Activated CD4-positive, alpha-beta T cell treated with anti-CD3 and anti-CD28 coated beads for 24 hours (primary cell): ENCODE measurements around the gene RFX4.
"Not testable (repeated sequence)": the region's sequence is repeated elsewhere in the genome, so short reads cannot be mapped to it uniquely, and the experiment has no call there.

Experiments used
- DNase-seq, 2 donors: peaks; one replicate each; pipeline ENCODE4 v3.0.0-alpha.2; 2020; ENCODE audit warnings: low read depth in 2 of 2

Gene RFX4

GRCh38 chr12:106590601-106591000, 7.8 kb downstream of the RFX4 start:
- DNase-seq: no peak

DNA sequence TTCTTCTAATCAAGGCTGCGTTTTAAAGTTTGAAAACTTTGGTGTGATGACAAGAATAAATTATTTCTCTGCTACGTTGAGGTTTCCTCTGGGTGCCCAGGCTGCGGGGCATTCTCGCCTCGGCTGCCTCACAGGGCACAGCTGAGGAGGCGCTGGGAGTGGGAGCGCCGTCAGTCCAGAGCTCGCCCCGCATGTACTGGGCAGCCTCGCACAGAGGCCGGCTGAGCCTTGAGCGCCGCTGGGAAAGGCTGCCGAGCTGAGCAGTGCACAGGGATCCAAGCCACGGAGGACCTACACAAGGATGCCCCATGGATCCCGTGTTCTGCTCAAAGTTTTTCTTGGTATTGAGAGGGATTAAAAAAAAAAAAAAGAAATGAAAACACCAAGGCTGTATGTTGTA, 11.6 kb downstream of the RFX4 start:
- no peak for DNase-seq

DNA sequence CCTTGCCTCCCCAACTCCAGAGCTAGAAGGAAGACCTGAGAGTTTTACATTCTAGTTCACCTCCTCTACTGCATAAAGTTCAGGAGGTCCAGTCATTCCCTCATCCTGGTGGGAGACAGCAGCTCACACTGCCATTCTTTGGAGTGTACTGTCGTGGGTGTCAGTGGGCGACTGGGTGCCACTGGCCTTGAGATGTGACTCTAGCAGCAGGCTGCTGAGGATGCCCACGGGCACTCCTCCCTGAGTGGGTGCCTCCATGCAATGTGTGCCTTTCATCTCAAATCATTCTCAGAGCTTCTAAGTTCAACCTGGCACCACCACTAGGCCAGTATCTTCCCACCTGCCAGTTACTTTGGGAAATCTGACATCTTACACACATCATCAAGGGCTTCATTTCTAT, 12.5 kb downstream of the RFX4 start:
- DNase-seq: no peak

DNA sequence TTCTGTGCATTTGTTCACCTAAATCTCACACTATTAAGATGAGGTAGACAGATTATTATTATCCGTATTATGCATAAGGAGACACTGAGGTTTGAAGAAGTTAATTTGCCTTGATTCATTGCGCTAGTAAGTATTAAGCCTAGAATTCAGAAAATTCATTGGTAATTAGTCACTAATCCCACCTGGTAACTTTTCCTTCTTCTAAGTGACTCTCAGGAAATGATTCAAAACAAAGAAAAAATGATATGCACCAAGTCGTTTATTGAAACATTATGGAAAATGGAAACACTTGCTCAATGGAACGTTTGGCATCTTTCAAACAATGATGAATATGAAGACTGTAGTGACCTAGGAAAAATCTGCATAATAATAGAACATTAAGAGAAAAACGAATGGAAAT, 15.2 kb downstream of the RFX4 start:
- DNase-seq: no peak

GRCh38 chr12:106599302-106599701, 16.5 kb downstream of the RFX4 start:
- no peak for DNase-seq

GRCh38 chr12:106600503-106600902, 17.7 kb downstream of the RFX4 start:
- no peak for DNase-seq

GRCh38 chr12:106601031-106601430, 18.2 kb downstream of the RFX4 start:
- no peak for DNase-seq

- no peak for DNase-seq
Observed at GRCh38 chr12:106601496-106601895, 18.7 kb downstream of the RFX4 start.

GRCh38 chr12:106602076-106602475, 19.3 kb downstream of the RFX4 start:
- no peak for DNase-seq

DNA sequence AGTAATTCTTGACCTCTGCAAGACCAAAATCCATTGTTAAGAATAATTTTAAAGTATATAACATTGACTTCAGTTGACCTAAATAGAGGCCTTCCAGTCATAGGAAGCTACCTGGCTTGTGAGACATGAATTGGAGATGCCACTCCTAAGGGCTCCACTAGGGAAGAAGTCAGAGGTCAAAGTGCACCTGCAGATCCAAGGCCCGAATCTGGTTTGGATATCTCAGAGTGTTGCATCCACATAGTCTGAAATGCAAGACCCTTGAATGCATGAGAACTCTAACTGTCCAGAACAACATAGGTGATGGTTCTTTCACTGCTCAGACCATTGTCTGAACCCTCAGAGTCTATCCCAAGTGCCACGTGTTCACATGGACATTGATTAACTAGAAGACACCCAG, 22.4 kb downstream of the RFX4 start:
- no peak for DNase-seq

DNA sequence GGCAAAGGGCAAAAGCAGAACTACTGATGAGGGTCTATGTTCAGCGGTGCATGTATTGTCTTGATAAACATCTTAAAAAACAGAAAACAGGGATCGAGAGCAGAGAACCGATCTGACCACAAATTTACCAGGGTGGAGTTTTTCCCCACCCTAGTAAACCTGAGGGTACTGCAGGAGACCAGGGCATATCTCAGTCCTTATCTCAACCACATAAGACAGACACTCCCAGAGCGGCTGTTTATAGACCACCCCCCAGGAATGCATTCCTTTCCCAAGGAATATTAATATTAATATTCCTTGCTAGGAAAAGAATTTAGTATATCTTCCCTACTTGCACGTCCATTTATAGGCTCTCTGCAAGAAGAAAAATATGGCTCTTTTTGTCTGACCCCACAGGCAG, 37.8 kb downstream of the RFX4 start:
- DNase-seq: not testable (repeated sequence)

GRCh38 chr12:106625976-106626375, 43.2 kb downstream of the RFX4 start:
- no peak for DNase-seq

GRCh38 chr12:106629797-106630659, 47.2 kb downstream of the RFX4 start:
- DNase-seq: no peak

DNA sequence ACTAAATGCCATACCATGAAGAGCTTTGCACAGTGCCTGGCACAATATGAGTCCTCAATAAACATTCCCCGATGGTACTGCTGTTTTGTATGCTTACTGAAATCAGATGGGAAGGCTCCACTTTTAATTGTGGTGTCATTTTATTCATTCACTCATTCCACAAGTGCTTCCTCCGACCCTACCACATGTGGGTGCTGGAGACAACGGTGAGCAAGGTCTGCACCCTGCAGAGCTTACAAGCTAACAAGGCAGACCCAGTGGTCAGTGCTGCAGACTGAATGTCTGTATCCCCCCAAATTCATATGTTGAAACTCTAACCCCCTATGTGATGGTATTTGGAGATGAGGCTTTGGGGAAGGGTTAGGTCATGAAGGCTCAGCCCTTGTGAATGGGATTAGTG, 48.3 kb downstream of the RFX4 start:
- DNase-seq: no peak

GRCh38 chr12:106631797-106632196, 49.0 kb downstream of the RFX4 start:
- DNase-seq: no peak

DNA sequence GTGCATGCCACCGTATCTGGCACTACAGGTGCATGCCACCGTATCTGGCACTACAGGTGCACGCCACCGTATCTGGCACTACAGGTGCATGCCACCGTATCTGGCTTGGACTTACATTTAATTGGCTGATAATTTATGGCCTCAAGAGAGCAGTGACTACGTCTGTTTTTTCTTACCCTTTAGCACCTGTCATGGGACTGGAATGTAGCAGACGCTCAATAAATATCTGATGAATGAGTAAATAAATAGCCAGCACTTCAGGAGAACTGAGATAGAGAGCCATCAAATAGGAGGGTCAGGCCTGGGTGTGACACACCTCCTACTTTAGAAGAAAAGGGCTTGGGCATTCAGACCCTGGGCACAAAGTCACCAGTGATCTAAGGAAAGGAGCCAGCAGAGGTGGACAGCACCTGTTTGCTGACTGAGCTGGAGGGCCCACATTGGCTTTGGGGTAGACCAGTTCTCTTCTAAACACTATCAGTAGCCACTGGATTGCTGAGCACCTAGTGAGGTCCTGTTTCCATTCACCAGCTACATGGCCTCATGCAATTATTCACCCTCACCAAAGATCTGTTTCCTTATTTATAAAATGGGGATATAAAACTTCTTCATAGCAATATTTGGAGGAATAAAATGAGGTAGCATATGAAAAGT, 50.1 kb downstream of the RFX4 start:
- DNase-seq: no peak

DNA sequence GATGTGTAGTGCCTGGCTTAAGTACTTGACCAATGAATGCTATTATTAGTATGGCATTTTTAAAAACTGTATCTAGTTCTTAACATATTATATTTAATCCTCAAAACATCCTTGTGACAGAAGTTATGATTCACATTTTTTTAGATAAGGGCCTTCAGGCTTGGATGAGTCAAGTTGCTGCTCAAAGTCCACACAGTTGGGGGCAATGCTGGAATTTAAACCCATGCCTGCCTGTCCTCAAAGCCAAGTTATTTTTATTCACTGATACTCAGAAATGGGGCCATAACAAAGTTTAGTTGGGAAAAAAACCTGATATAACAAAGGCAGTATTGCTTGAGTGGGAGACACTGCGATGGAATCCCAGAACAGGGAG, 50.6 kb downstream of the RFX4 start:
- no peak for DNase-seq

GRCh38 chr12:106634206-106634605, 51.4 kb downstream of the RFX4 start:
- no peak for DNase-seq

- DNase-seq: no peak
Observed at GRCh38 chr12:106643000-106643399, 60.2 kb downstream of the RFX4 start.

DNA sequence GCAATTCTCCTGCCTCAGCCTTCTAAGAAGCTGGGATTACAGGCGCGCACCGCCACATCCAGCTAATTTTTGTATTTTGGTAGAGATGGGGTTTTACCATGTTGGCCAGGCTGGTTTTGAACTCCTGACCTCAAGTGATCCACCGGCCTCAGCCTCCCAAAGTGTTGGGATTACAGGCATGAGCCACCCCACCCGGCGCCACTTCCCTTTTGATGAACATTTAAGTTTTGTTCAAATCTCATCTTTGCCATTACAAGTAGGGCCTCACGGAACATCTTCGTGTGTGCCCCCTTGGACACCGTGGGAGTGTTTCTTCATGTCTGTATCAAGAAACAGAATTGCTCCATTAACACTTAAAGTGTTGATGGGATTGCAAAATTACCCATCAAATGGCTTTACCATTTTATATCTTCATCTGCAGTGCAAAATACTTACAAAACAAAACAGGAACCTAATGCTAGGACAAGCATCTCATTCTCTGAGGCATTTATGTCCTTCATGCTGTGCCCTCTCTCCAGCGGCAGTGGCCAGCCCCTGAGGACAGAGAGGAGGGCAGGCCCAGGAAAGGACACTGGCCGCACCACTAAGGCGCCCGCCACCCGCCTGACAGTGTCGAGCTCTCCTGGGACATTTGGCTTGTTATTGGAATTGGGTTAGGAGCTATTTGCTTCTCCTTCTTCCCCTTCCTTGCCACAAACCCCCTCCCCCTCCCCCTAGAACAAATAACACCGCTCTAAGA, 61.7 kb downstream of the RFX4 start:
- DNase-seq: no peak

DNA sequence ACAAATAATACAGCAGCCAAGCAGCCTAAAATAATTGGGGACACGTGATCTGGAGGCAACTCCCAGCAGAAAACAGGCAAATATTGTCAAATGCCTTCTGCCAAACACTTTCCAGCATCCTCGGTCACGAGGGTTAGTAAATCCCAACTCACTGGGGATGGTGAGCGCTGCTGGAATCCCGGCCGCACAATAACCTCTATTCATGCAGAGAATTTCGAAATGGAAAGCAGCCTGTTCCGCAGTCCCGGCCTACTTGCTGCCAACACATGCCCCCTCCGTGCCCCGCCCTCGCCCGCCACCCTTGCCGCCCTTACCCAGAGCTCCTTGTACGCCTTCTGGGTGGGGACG, 62.2 kb downstream of the RFX4 start:
- no peak for DNase-seq

DNA sequence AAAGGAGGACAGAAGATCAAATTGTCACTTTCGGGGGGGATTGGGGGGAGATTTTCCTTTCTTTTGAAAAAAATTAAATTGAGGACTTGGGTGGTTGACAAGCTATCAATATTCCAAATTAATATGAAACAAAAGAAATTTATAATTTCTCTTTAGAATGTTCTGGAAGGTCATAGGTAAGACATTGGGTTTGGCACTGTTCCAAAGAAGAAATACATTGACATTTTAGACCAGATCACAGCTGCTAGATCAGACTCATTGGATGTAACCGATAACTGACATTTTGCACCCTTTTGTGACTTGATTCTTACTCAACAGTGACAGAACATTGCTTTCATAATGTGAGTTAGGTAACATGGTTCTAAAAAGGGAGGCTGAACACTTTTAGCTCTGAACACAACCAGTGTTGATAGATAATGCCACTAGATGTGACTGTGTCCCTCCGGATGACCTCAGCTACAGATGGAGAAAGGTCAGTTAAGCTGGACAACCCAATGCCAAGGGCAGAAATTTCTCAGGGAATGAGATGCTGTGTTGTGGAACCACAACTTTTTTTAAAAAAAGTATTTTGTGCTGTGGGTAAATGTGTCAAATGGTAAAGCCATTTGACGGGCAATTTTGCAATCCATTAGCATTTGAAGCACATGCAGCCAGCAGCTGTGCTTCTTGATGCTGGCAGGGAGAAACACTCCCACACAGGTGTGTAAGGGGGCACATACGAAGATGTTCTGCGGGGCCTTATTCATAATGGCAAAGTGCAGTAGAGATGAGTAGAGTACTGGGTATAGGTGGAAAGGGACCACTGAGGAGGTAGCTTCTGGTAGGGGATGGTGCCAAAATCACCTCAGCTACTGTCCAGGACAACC, 62.9 kb downstream of the RFX4 start:
- DNase-seq: no peak
